ENCODE results near the gene PTPRT. TPM values are rescaled to one million over a fixed set of nuclear protein-coding genes. Genes with fewer than 3 reads are reported as not detected.

PTPRT gene
- total RNA-seq, 1 experiment from 2014 or later = not detected

GRCh38 chr20:42494290-42494689 lies 695.4 kb downstream of the PTPRT start:
- no peak for DNase-seq (ENCODE audit: low read depth, low spot score)
- no peaks in the 10 kb centered on the region for H3K27me3 ChIP-seq (ENCODE audit: control insufficient read depth, insufficient read depth, low read length)
- no peaks in the 10 kb centered on the region for H3K4me1 ChIP-seq (ENCODE audit: control insufficient read depth, insufficient read depth, low read length)
- no peaks in the 10 kb centered on the region for H3K9me3 ChIP-seq (ENCODE audit: control insufficient read depth, insufficient read depth, low read depth, low read length)
- no peaks in the 10 kb centered on the region for H3K36me3 ChIP-seq (ENCODE audit: control insufficient read depth, insufficient read depth, low read length)
- no peak for ATAC-seq
- no peak overlapping the region for H3K4me3 ChIP-seq (ENCODE audit: low read depth in 2 of 2, low read length in 2 of 2)
- TF ChIP-seq, protein P1, sequence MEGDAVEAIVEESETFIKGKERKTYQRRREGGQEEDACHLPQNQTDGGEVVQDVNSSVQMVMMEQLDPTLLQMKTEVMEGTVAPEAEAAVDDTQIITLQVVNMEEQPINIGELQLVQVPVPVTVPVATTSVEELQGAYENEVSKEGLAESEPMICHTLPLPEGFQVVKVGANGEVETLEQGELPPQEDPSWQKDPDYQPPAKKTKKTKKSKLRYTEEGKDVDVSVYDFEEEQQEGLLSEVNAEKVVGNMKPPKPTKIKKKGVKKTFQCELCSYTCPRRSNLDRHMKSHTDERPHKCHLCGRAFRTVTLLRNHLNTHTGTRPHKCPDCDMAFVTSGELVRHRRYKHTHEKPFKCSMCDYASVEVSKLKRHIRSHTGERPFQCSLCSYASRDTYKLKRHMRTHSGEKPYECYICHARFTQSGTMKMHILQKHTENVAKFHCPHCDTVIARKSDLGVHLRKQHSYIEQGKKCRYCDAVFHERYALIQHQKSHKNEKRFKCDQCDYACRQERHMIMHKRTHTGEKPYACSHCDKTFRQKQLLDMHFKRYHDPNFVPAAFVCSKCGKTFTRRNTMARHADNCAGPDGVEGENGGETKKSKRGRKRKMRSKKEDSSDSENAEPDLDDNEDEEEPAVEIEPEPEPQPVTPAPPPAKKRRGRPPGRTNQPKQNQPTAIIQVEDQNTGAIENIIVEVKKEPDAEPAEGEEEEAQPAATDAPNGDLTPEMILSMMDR (IDR thresholded peaks at IDR 0.05) = no peak
- no peak for TF ChIP-seq SIN3A (IDR thresholded peaks at IDR 0.05; ENCODE audit: borderline replicate concordance, insufficient read depth, low read depth, low read length)
- no peak for TF ChIP-seq POLR2AphosphoS5 (IDR thresholded peaks at IDR 0.05; ENCODE audit: low read depth, low read length)
- TF ChIP-seq, protein P2, sequence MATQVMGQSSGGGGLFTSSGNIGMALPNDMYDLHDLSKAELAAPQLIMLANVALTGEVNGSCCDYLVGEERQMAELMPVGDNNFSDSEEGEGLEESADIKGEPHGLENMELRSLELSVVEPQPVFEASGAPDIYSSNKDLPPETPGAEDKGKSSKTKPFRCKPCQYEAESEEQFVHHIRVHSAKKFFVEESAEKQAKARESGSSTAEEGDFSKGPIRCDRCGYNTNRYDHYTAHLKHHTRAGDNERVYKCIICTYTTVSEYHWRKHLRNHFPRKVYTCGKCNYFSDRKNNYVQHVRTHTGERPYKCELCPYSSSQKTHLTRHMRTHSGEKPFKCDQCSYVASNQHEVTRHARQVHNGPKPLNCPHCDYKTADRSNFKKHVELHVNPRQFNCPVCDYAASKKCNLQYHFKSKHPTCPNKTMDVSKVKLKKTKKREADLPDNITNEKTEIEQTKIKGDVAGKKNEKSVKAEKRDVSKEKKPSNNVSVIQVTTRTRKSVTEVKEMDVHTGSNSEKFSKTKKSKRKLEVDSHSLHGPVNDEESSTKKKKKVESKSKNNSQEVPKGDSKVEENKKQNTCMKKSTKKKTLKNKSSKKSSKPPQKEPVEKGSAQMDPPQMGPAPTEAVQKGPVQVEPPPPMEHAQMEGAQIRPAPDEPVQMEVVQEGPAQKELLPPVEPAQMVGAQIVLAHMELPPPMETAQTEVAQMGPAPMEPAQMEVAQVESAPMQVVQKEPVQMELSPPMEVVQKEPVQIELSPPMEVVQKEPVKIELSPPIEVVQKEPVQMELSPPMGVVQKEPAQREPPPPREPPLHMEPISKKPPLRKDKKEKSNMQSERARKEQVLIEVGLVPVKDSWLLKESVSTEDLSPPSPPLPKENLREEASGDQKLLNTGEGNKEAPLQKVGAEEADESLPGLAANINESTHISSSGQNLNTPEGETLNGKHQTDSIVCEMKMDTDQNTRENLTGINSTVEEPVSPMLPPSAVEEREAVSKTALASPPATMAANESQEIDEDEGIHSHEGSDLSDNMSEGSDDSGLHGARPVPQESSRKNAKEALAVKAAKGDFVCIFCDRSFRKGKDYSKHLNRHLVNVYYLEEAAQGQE (IDR thresholded peaks at IDR 0.05; ENCODE audit: insufficient read depth in 1 of 2, low read depth in 2 of 2, low read length in 1 of 2) = no peak
- TF ChIP-seq TCF7L2 (IDR thresholded peaks at IDR 0.05; ENCODE audit: low read depth, low read length) = no peak
- no peak overlapping the region for H3K27ac ChIP-seq (ENCODE audit: low read length)
- CTCF ChIA-PET = no interaction called here
- BruUV-seq (replicated peaks) = no TSS peak
- in situ Hi-C loops (cut with HindIII; ENCODE audit: low pct_unique_long_range_greater_than_20kb, low sequenced_read_pairs) = no loop called here
- POLR2A ChIA-PET = no interaction called here
- intact Hi-C loops (cut with micrococcal nuclease; ENCODE audit: unreplicated experiment) = no loop called here

DNA sequence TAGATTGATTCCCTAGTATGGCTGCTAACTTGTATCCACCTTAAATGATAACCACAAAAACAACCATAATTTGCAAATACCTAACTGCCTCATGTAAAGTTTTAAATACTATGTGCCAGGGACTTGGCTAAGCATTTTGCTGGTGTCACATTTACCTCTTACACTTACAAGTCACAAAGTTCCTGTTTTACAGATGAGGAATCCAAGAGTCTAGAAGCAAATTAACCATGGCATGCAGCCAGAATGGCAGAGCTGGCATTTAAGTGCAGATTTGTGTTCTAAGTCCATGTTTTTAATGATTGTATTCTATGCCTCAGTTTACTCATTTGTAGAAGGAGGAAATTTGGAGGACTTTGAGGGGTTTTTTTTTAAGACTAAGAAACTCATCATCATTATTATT lies 696.7 kb downstream of the PTPRT start:
- Histone ChIP-seq H3K36me3 (ENCODE audit: control insufficient read depth, insufficient read depth, low read length) (no peaks in the 10 kb centered on the region), H3K4me1 (ENCODE audit: control insufficient read depth, insufficient read depth, low read length) (no peaks in the 10 kb centered on the region), H3K4me3 (ENCODE audit: low read depth in 2 of 2, low read length in 2 of 2) (no peak overlapping the region), H3K9me3 (ENCODE audit: control insufficient read depth, insufficient read depth, low read depth, low read length) (no peaks in the 10 kb centered on the region), H3K27ac (ENCODE audit: low read length) (no peak overlapping the region), H3K27me3 (ENCODE audit: control insufficient read depth, insufficient read depth, low read length) (no peaks in the 10 kb centered on the region)
- POLR2A ChIA-PET = no interaction called here
- CTCF ChIA-PET = no interaction called here
- no TSS peak for BruUV-seq (replicated peaks)
- DNase-seq (ENCODE audit: low read depth, low spot score) (no peak), ATAC-seq (no peak)
- no peak for TF ChIP-seq TCF7L2 (IDR thresholded peaks at IDR 0.05; ENCODE audit: low read depth, low read length)
- TF ChIP-seq POLR2AphosphoS5 (IDR thresholded peaks at IDR 0.05; ENCODE audit: low read depth, low read length) = no peak
- TF ChIP-seq, protein P2 (IDR thresholded peaks at IDR 0.05; ENCODE audit: insufficient read depth in 1 of 2, low read depth in 2 of 2, low read length in 1 of 2) = no peak
- no peak for TF ChIP-seq SIN3A (IDR thresholded peaks at IDR 0.05; ENCODE audit: borderline replicate concordance, insufficient read depth, low read depth, low read length)
- TF ChIP-seq, protein P1 (IDR thresholded peaks at IDR 0.05) = no peak
- in situ Hi-C loops (cut with HindIII; ENCODE audit: low pct_unique_long_range_greater_than_20kb, low sequenced_read_pairs) = no loop called here
- intact Hi-C loops (cut with micrococcal nuclease; ENCODE audit: unreplicated experiment) = no loop called here

Measured in Panc1 (cell line).